Caco-2 (cell line): Measurements from ENCODE around the gene PDSS2. TPM values are rescaled to one million over a fixed set of nuclear protein-coding genes. Genes with fewer than 3 reads are reported as not detected.

ENCODE experiments used
- BruUV-seq: library from RNA; stranded (reverse); fragments of 400-500 nt; replicated peaks from 2 replicates; lab custom pipeline; 2021; lab: Mats Ljungman, UMichigan
- CTCF ChIA-PET: fragments of 300-600 bp; sonication (Branson Sonifier 250); formaldehyde crosslinking; loops from one replicate; lab custom pipeline; 2022; ENCODE audit warnings: antibody characterized with exemption; lab: Charles Lee
- POLR2A ChIA-PET: fragments of 300-600 bp; sonication (Branson Sonifier 250); formaldehyde crosslinking; loops from one replicate; lab custom pipeline; 2022; ENCODE audit warnings: antibody characterized with exemption; lab: Charles Lee
- DNase-seq, 2 experiments: peaks; one replicate each; pipeline versions ENCODE4 v3.0.0 to v3.0.0-alpha.2; 2020 to 2022
- H3K27me3 ChIP-seq: replicated peaks from 2 replicates; pipeline ENCODE4 v1.6.0; 2011; ENCODE audit warnings: low read length; ENCODE audit not compliant: control insufficient read depth, insufficient read depth
- H3K36me3 ChIP-seq: 2 replicates; pipeline ENCODE4 v1.5.1; 2011; ENCODE audit warnings: low read length; ENCODE audit not compliant: control insufficient read depth, insufficient read depth
- H3K4me1 ChIP-seq: fragments of 250-450 bp; sonication (Bioruptor Pico); 2 replicates; pipeline ENCODE4 v1.5.1; 2020; ENCODE audit warnings: mild to moderate bottlenecking
- H3K4me3 ChIP-seq: 2 replicates; pipeline ENCODE4 v1.5.1; 2011; ENCODE audit warnings: low read depth, mild to moderate bottlenecking, control low read depth, low read length
- H3K9me3 ChIP-seq: fragments of 250-450 bp; sonication (Bioruptor Pico); 2 replicates; pipeline ENCODE4 v1.5.1; 2020; ENCODE audit warnings: mild to moderate bottlenecking, moderate library complexity
- H3K27ac Mint-ChIP-seq: one replicate; pipeline ENCODE4 v1.8.0; 2022; ENCODE audit warnings: mixed read lengths; ENCODE audit not compliant: unreplicated experiment
- H3K27me3 Mint-ChIP-seq: one replicate; pipeline ENCODE4 v1.8.0; 2022; ENCODE audit warnings: mixed read lengths; ENCODE audit not compliant: insufficient read depth, unreplicated experiment
- H3K36me3 Mint-ChIP-seq: one replicate; pipeline ENCODE4 v1.8.0; 2022; ENCODE audit warnings: mild to moderate bottlenecking, mixed read lengths; ENCODE audit not compliant: insufficient read depth, unreplicated experiment
- H3K4me1 Mint-ChIP-seq: one replicate; pipeline ENCODE4 v1.8.0; 2022; ENCODE audit warnings: low read depth, mixed read lengths; ENCODE audit not compliant: unreplicated experiment
- H3K4me3 Mint-ChIP-seq: one replicate; pipeline ENCODE4 v1.8.0; 2022; ENCODE audit warnings: mild to moderate bottlenecking, moderate library complexity, mixed read lengths; ENCODE audit not compliant: unreplicated experiment
- H3K9me3 Mint-ChIP-seq: one replicate; pipeline ENCODE4 v1.8.0; 2022; ENCODE audit warnings: mixed read lengths; ENCODE audit not compliant: unreplicated experiment
- intact Hi-C: fragments of 100-400 bp; cut with micrococcal nuclease; formaldehyde crosslinking; loops from one replicate; pipeline ENCODE4 v1.10.0; 2022; ENCODE audit not compliant: unreplicated experiment
- total RNA-seq: library from RNA; stranded (reverse); gene quantifications from 2 replicates; pipeline ENCODE4 v1.2.3, GENCODE V29; 2022
- TF ChIP-seq, protein P1 (sequence below), 2 experiments: fragments of 200-600 bp in 1 of 2; IDR thresholded peaks; 1 replicate in 1 of 2; 2 replicates in 1 of 2; pipeline versions ENCODE4 v1.5.1 to v1.8.0; 2011 to 2022; ENCODE audit warnings: antibody characterized with exemption in 1 of 2, control low read depth in 1 of 2, inconsistent platforms in 1 of 2, low read depth in 1 of 2, low read length in 1 of 2, mild to moderate bottlenecking in 1 of 2, moderate library complexity in 1 of 2; ENCODE audit not compliant: insufficient read depth in 1 of 2, severe bottlenecking in 1 of 2, unreplicated experiment in 1 of 2

The PDSS2 gene
- total RNA-seq, 1 experiment from 2014 or later, result 10.3 TPM

DNA sequence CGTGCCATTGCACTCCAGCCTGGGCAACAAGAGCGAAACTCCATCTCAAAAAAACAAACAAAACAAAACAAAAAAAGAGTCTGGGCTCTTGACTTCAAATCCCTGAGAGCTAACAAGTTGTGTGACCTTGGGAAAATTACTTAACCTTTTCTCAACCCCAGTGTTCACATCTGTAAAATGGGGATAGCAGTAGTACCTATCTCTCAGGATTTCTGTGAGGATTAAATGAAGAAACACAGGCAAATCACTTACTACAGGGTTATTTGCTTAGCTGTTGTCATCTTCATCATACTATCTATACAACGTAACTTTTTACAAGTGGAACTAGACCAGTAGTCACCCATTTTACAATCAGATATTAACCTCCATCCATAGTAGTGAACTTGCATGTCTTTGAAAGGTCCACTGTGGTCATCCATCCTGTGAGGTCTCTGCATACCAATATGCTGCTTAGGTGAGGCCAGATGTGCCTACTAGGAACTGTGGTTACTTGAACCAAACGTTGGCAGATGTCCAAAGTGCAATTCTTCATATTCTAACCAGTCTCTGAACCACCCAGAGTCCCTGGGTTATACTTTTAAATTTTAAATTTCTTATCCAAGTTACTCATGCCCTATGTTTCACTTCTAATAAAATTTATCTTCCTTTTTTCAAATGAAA lies 215.2 kb downstream of the PDSS2 start:
- Histone ChIP-seq H3K36me3 (no peaks in the 10 kb centered on the region), H3K27me3 (no peaks in the 10 kb centered on the region), H3K4me1 (no peaks in the 10 kb centered on the region), H3K4me3 (no peak overlapping the region), H3K9me3 (no peaks in the 10 kb centered on the region)
- no peak overlapping the region for H3K4me3 Mint-ChIP-seq
- ChIA-PET POLR2A (no interaction called here), CTCF (no interaction called here)
- H3K27ac Mint-ChIP-seq, result no peak overlapping the region
- TF ChIP-seq, protein P1, sequence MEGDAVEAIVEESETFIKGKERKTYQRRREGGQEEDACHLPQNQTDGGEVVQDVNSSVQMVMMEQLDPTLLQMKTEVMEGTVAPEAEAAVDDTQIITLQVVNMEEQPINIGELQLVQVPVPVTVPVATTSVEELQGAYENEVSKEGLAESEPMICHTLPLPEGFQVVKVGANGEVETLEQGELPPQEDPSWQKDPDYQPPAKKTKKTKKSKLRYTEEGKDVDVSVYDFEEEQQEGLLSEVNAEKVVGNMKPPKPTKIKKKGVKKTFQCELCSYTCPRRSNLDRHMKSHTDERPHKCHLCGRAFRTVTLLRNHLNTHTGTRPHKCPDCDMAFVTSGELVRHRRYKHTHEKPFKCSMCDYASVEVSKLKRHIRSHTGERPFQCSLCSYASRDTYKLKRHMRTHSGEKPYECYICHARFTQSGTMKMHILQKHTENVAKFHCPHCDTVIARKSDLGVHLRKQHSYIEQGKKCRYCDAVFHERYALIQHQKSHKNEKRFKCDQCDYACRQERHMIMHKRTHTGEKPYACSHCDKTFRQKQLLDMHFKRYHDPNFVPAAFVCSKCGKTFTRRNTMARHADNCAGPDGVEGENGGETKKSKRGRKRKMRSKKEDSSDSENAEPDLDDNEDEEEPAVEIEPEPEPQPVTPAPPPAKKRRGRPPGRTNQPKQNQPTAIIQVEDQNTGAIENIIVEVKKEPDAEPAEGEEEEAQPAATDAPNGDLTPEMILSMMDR (IDR thresholded peaks at IDR 0.05; ENCODE audit: insufficient read depth in 1 of 2, low read depth in 1 of 2, low read length in 1 of 2, severe bottlenecking in 1 of 2, unreplicated experiment in 1 of 2), result no peak
- H3K4me1 Mint-ChIP-seq, result no peaks in the 10 kb centered on the region
- H3K27me3 Mint-ChIP-seq, result no peaks in the 10 kb centered on the region
- no TSS peak for BruUV-seq
- no peaks in the 10 kb centered on the region for H3K9me3 Mint-ChIP-seq
- no peak for DNase-seq
- intact Hi-C loops, result no loop called here
- no peaks in the 10 kb centered on the region for H3K36me3 Mint-ChIP-seq

DNA sequence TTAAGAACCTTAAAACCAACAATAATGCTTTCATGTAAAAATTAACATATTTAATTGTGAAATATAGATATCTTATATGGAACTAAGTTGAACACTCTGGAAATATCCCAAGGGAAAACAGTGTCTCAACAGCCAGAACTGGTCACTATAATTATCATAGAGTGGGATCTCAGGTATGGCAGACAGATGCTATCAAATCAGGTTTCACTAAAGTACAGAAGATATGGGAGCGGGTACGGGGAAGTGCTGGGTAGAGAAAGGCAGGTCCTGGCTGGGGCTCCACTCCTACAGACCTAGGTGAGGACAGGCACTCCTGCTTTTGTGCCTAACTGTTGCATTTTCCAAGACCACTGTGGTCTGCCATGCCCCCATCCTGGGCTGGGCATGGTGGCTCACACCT lies 215.9 kb downstream of the PDSS2 start:
- H3K4me3 Mint-ChIP-seq, result no peak overlapping the region
- no peak overlapping the region for H3K27ac Mint-ChIP-seq
- no TSS peak for BruUV-seq
- ChIA-PET POLR2A (no interaction called here), CTCF (no interaction called here)
- Histone ChIP-seq H3K9me3 (no peaks in the 10 kb centered on the region), H3K27me3 (no peaks in the 10 kb centered on the region), H3K4me1 (no peaks in the 10 kb centered on the region), H3K4me3 (no peak overlapping the region), H3K36me3 (no peaks in the 10 kb centered on the region)
- H3K9me3 Mint-ChIP-seq, result no peaks in the 10 kb centered on the region
- no peak for DNase-seq
- no peaks in the 10 kb centered on the region for H3K4me1 Mint-ChIP-seq
- TF ChIP-seq, protein P1 (IDR thresholded peaks at IDR 0.05; ENCODE audit: insufficient read depth in 1 of 2, low read depth in 1 of 2, low read length in 1 of 2, severe bottlenecking in 1 of 2, unreplicated experiment in 1 of 2), result no peak
- intact Hi-C loops, result no loop called here
- H3K27me3 Mint-ChIP-seq, result no peaks in the 10 kb centered on the region
- no peaks in the 10 kb centered on the region for H3K36me3 Mint-ChIP-seq

DNA sequence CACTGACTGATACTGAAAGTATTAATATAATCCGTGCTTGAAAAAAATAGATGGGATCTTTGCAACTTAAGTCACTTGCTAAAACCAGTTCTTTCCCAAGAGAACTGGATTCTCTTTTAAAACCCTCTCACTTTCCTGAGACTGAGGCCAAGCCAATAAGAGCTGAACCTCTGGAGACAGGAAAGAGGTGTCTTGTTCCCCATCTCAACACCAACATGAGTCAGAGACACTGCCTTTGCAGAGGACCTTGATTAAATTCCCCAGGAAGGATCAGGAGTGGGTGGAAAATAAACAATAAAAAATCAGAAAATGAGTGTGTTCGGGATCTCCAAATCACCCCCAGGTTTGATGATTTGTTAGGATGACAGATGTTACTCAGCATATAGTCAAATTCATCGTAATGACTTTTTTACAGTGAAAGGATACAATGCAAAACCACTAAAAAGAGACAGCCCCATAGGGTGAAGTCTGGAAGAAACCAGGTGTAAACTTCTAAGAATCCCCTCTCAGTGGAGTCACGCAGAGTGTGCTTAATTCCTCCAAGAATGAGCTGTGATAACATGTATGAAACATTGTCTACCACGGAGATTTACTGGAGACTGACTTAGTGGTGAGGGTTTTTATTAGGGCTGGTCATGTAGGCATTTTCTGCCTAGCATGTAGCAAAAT lies 221.2 kb downstream of the PDSS2 start:
- Mint-ChIP-seq H3K27me3 (no peaks in the 10 kb centered on the region), H3K36me3 (no peaks in the 10 kb centered on the region), H3K4me3 (no peak overlapping the region), H3K9me3 (no peaks in the 10 kb centered on the region), H3K4me1 (peaks cover 17% of the 10 kb centered on the region), H3K27ac (no peak overlapping the region)
- TF ChIP-seq, protein P1 (IDR thresholded peaks at IDR 0.05; ENCODE audit: insufficient read depth in 1 of 2, low read depth in 1 of 2, low read length in 1 of 2, severe bottlenecking in 1 of 2, unreplicated experiment in 1 of 2), result no peak
- no TSS peak for BruUV-seq
- intact Hi-C loops, result no loop called here
- Histone ChIP-seq H3K27me3 (no peaks in the 10 kb centered on the region), H3K4me1 (peaks cover 15% of the 10 kb centered on the region), H3K4me3 (no peak overlapping the region), H3K36me3 (no peaks in the 10 kb centered on the region), H3K9me3 (0 out of 2 replicates have a peak, but pooled peaks cover 3% of the 10 kb centered on the region)
- POLR2A ChIA-PET, result no interaction called here
- CTCF ChIA-PET, result interaction anchor here (0.7 kb wide), 1 partner anchor 101 kb away, joined by 6 read pairs; no protein-coding TSS in a partner anchor
- no peak for DNase-seq
